GM12891 (cell line): ENCODE data around the gene ETV3.

ENCODE experiments used
- POLR2A ChIP-seq: IDR thresholded peaks from 2 replicates; pipeline ENCODE4 v1.6.1; 2011; ENCODE audit warnings: low read depth, low read length, control low read depth
- POLR2AphosphoS5 ChIP-seq: IDR thresholded peaks from 2 replicates; pipeline ENCODE4 v1.6.1; 2011; ENCODE audit warnings: low read depth, low read length, control low read depth
- POU2F2 ChIP-seq: IDR thresholded peaks from 2 replicates; pipeline ENCODE4 v1.6.1; 2011; ENCODE audit warnings: low read depth, mild to moderate bottlenecking, control low read depth, low read length, moderate library complexity
- SPI1 ChIP-seq: IDR thresholded peaks from 2 replicates; pipeline ENCODE4 v1.6.1; 2011; ENCODE audit warnings: low read depth, low read length, control low read depth
- TAF1 ChIP-seq: IDR thresholded peaks from 2 replicates; pipeline ENCODE4 v1.6.1; 2011; ENCODE audit warnings: low read depth, low read length, control low read depth

DNA sequence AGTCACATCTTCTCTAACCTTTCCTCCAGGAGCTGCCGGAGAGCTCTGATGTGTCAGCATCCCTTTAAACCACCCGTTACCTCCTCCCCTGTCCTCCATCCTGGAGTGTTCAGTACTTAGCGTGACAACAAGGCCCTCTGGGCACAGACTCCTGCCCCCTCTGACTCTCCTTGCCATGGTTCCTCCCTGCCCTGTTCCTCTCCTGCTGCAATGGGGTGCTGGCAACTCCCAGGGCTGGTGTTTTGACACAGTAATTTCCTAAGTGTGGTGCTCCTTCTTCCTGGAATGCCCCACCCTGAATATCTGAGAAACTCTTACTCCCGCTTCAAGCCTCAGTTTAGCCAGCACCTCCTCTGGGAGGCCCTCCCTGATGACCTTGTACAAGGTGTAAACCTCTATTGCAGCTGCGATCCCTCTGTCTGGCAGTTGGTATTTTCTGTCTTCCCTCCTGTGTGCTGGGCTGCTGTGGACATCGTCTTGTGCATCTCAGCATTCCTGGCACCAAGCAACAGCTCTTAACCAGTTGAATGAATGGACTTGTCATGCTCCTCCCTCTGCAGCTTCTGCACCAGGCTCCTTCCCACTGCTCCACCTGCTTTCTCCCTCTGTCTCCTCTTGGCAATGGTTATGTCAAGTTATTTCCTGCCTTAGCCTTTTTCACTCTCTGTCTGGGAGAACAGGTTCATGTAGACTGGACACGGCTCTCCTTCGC is 48.2 kb upstream of the ETV3 start:
- no peak for TF ChIP-seq POLR2AphosphoS5
- no peak for TF ChIP-seq TAF1
- TF ChIP-seq POLR2A, result no peak
- no peak for TF ChIP-seq POU2F2
- no peak for TF ChIP-seq SPI1
